GM12891 (cell line): ENCODE measurements around the gene UQCRC1.

Source experiments
- PAX5 ChIP-seq: IDR thresholded peaks from 2 replicates; pipeline ENCODE4 v1.6.1; 2011; ENCODE audit warnings: low read length, moderate library complexity, mild to moderate bottlenecking; ENCODE audit not compliant: insufficient read depth, severe bottlenecking
- POLR2A ChIP-seq: IDR thresholded peaks from 2 replicates; pipeline ENCODE4 v1.6.1; 2011; ENCODE audit warnings: low read depth, low read length, control low read depth
- POLR2AphosphoS5 ChIP-seq: IDR thresholded peaks from 2 replicates; pipeline ENCODE4 v1.6.1; 2011; ENCODE audit warnings: low read depth, low read length, control low read depth
- POU2F2 ChIP-seq: IDR thresholded peaks from 2 replicates; pipeline ENCODE4 v1.6.1; 2011; ENCODE audit warnings: low read depth, mild to moderate bottlenecking, control low read depth, low read length, moderate library complexity
- SPI1 ChIP-seq: IDR thresholded peaks from 2 replicates; pipeline ENCODE4 v1.6.1; 2011; ENCODE audit warnings: low read depth, low read length, control low read depth
- TAF1 ChIP-seq: IDR thresholded peaks from 2 replicates; pipeline ENCODE4 v1.6.1; 2011; ENCODE audit warnings: low read depth, low read length, control low read depth

DNA sequence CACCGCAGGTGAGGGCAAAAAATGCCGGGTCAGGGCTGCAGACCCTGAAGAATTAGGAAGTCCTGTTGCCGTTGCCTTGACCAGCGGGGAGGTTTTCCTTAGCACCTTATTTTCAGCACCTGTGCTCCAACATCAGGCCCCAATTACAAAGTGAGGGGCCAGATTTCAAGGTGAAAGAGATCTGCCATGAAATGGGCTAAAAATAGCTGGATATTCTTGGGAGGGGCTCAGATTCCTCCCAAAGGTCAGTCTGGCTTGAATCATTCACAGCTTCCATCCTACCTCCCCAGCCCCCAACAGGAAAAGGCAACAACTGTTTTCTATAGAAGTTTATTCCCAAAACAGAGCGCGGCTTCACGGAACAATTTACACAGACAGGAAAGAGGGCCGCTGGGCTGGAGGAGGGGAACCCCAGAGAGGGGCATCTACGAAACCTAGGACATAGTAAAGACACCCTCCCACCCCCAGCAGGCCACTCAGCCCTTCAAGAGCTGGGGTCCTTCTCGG is 26.8 kb upstream of the UQCRC1 start:
- TF ChIP-seq POLR2A (no peak), POLR2AphosphoS5 (no peak), TAF1 (no peak), SPI1 (no peak), POU2F2 (no peak), PAX5 (no peak)
